SK-N-SH treated with all-trans-retinoic acid at 6 μM for 48 hours (cell line): Measurements from ENCODE around the gene KIF2C.

Experiments used
- ARNTL ChIP-seq: fragments of 450-650 bp; formaldehyde crosslinking; IDR thresholded peaks from 2 replicates; pipeline ENCODE4 v1.5.0; 2020; ENCODE audit warnings: low read depth, mild to moderate bottlenecking, moderate library complexity, borderline replicate concordance
- BACH2 ChIP-seq: fragments of 250-450 bp; sonication (Bioruptor Pico); IDR thresholded peaks from 2 replicates; pipeline ENCODE4 v1.9.0; 2021; ENCODE audit warnings: mild to moderate bottlenecking, borderline replicate concordance
- CSDC2 ChIP-seq: fragments of 250-450 bp; sonication (Bioruptor Pico); IDR thresholded peaks from 2 replicates; pipeline ENCODE4 v1.5.0; 2020; ENCODE audit warnings: mild to moderate bottlenecking, moderate library complexity
- CSRNP3 ChIP-seq: fragments of 250-450 bp; sonication (Bioruptor Pico); IDR thresholded peaks from 2 replicates; pipeline ENCODE4 v1.5.1; 2021; ENCODE audit warnings: mild to moderate bottlenecking, moderate library complexity
- GLIS3 ChIP-seq: fragments of 250-450 bp; sonication (Bioruptor Pico); IDR thresholded peaks from 2 replicates; pipeline ENCODE4 v1.5.0; 2020; ENCODE audit warnings: mild to moderate bottlenecking, moderate library complexity
- SNAI2 ChIP-seq: fragments of 250-450 bp; sonication (Bioruptor Pico); IDR thresholded peaks from 2 replicates; pipeline ENCODE4 v1.5.0; 2020; ENCODE audit warnings: mild to moderate bottlenecking, moderate library complexity
- TOX ChIP-seq: fragments of 250-450 bp; sonication (Bioruptor Pico); IDR thresholded peaks from 2 replicates; pipeline ENCODE4 v1.8.0; 2021; ENCODE audit warnings: mild to moderate bottlenecking, moderate library complexity, borderline replicate concordance
- ZFP3 ChIP-seq: fragments of 250-450 bp; sonication (Bioruptor Pico); IDR thresholded peaks from 2 replicates; pipeline ENCODE4 v1.5.0; 2020; ENCODE audit warnings: mild to moderate bottlenecking, moderate library complexity
- ZFP30 ChIP-seq: fragments of 450-650 bp; formaldehyde crosslinking; IDR thresholded peaks from 2 replicates; pipeline ENCODE4 v1.5.0; 2022; ENCODE audit warnings: mild to moderate bottlenecking, moderate library complexity
- TF ChIP-seq, protein P1 (sequence below): fragments of 250-450 bp; sonication (Bioruptor Pico); IDR thresholded peaks from 2 replicates; pipeline ENCODE4 v1.8.0; 2021; ENCODE audit warnings: low read depth, mild to moderate bottlenecking, moderate library complexity, borderline replicate concordance
- TF ChIP-seq, protein P2 (sequence below): fragments of 250-450 bp; sonication (Bioruptor Pico); IDR thresholded peaks from 2 replicates; pipeline ENCODE4 v1.8.0; 2020; ENCODE audit warnings: mild to moderate bottlenecking, moderate library complexity, borderline replicate concordance
- TF ChIP-seq, protein P3 (sequence below): fragments of 250-450 bp; sonication (Bioruptor Pico); IDR thresholded peaks from 2 replicates; pipeline ENCODE4 v1.5.1; 2020; ENCODE audit warnings: low read depth, mild to moderate bottlenecking, moderate library complexity

DNA sequence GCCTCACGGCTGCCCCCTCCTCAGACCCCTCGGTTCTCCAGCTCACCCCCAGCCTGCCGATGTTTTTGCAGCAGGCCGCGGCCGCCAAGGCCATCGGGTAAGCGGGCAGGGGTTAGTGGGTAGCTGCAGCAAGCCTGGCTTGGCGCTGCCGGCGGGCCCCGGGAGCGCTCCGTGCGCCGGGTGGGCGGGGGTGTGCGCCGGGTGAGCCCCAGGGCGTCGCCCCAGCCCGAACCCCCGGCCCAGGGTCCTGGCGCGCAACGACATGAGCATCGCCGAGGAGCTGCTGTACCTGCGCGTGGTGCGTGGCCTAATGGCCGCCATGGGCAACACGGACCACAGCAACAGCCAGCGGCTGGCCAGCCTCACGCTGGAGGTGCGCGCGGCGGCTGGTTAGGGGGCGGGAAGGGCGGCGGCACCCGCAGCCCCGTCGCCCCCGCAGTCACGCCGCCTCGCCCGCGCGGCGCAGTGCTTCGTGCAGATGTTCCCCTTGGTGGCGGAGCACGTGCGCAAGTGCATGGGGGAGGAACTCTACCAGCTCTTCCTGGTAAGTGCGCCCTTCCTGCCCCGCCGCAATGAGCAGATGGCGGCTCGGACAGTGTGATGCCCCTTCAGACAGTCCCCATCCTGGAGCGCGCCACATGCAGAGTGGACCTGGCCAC, 15.2 kb upstream of the KIF2C start:
- TF ChIP-seq TOX (CRISPR knock-in tag) = no peak
- no peak for TF ChIP-seq CSRNP3 (CRISPR knock-in tag)
- TF ChIP-seq ZFP30 = no peak
- TF ChIP-seq ZFP3 (CRISPR knock-in tag) = no peak
- no peak for TF ChIP-seq BACH2
- TF ChIP-seq, protein P1, sequence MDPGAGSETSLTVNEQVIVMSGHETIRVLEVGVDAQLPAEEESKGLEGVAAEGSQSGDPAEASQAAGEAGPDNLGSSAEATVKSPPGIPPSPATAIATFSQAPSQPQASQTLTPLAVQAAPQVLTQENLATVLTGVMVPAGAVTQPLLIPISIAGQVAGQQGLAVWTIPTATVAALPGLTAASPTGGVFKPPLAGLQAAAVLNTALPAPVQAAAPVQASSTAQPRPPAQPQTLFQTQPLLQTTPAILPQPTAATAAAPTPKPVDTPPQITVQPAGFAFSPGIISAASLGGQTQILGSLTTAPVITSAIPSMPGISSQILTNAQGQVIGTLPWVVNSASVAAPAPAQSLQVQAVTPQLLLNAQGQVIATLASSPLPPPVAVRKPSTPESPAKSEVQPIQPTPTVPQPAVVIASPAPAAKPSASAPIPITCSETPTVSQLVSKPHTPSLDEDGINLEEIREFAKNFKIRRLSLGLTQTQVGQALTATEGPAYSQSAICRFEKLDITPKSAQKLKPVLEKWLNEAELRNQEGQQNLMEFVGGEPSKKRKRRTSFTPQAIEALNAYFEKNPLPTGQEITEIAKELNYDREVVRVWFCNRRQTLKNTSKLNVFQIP = no peak
- no peak for TF ChIP-seq GLIS3 (CRISPR knock-in tag)
- TF ChIP-seq, protein P2, sequence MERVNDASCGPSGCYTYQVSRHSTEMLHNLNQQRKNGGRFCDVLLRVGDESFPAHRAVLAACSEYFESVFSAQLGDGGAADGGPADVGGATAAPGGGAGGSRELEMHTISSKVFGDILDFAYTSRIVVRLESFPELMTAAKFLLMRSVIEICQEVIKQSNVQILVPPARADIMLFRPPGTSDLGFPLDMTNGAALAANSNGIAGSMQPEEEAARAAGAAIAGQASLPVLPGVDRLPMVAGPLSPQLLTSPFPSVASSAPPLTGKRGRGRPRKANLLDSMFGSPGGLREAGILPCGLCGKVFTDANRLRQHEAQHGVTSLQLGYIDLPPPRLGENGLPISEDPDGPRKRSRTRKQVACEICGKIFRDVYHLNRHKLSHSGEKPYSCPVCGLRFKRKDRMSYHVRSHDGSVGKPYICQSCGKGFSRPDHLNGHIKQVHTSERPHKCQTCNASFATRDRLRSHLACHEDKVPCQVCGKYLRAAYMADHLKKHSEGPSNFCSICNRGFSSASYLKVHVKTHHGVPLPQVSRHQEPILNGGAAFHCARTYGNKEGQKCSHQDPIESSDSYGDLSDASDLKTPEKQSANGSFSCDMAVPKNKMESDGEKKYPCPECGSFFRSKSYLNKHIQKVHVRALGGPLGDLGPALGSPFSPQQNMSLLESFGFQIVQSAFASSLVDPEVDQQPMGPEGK (CRISPR knock-in tag) = no peak
- TF ChIP-seq SNAI2 (CRISPR knock-in tag) = no peak
- no peak for TF ChIP-seq ARNTL
- no peak for TF ChIP-seq CSDC2
- TF ChIP-seq, protein P3, sequence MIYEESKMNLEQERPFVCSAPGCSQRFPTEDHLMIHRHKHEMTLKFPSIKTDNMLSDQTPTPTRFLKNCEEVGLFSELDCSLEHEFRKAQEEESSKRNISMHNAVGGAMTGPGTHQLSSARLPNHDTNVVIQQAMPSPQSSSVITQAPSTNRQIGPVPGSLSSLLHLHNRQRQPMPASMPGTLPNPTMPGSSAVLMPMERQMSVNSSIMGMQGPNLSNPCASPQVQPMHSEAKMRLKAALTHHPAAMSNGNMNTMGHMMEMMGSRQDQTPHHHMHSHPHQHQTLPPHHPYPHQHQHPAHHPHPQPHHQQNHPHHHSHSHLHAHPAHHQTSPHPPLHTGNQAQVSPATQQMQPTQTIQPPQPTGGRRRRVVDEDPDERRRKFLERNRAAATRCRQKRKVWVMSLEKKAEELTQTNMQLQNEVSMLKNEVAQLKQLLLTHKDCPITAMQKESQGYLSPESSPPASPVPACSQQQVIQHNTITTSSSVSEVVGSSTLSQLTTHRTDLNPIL (CRISPR knock-in tag) = no peak
